Esophagus (tissue), 2 donors: ENCODE measurements around the gene NAPG. TPM values are rescaled to one million over a fixed set of nuclear protein-coding genes. Genes with fewer than 3 reads are reported as not detected.
"Not testable (repeated sequence)": the region's sequence is repeated elsewhere in the genome, so short reads cannot be mapped to it uniquely, and the experiment has no call there.

Source experiments
- H3K27ac ChIP-seq, 2 donors: one replicate each; pipeline ENCODE4 v1.5.1; 2013; ENCODE audit warnings: low read depth in 2 of 2, mild to moderate bottlenecking in 2 of 2, inconsistent platforms in 1 of 2, low read length in 1 of 2, moderate library complexity in 1 of 2
- H3K27me3 ChIP-seq, 2 donors: one replicate each; pipeline ENCODE4 v1.6.1; 2013; ENCODE audit warnings: low read length in 2 of 2, control low read depth in 1 of 2, mild to moderate bottlenecking in 1 of 2; ENCODE audit not compliant: insufficient read depth in 2 of 2, control insufficient read depth in 1 of 2
- H3K36me3 ChIP-seq, 2 donors: one replicate each; pipeline ENCODE4 v1.6.1; 2013; ENCODE audit warnings: low read length in 1 of 2; ENCODE audit not compliant: control insufficient read depth in 2 of 2, insufficient read depth in 2 of 2
- H3K4me1 ChIP-seq, 2 donors: one replicate each; pipeline ENCODE4 v1.6.1; 2013; ENCODE audit warnings: low read length in 1 of 2; ENCODE audit not compliant: control insufficient read depth in 2 of 2, insufficient read depth in 2 of 2
- H3K4me3 ChIP-seq, 2 donors: one replicate each; pipeline ENCODE4 v1.5.1; 2013; ENCODE audit warnings: low read length in 2 of 2, mild to moderate bottlenecking in 2 of 2, low read depth in 1 of 2, moderate library complexity in 1 of 2
- H3K9me3 ChIP-seq, 2 donors: one replicate each; pipeline ENCODE4 v1.6.1; 2013; ENCODE audit warnings: mild to moderate bottlenecking in 2 of 2, low read depth in 1 of 2, low read length in 1 of 2, moderate library complexity in 1 of 2; ENCODE audit not compliant: control insufficient read depth in 2 of 2, insufficient read depth in 1 of 2
- WGBS, 2 donors: extraction: QIAGEN DNeasy Blood & Tissue Kit; methylation state at CpG; one replicate each; pipeline ENCODE4 v1.1.7; 2013; 5-methylcytosine and 5-hydroxymethylcytosine counted together
- polyA plus RNA-seq, 2 donors: library from polyadenylated mRNA; stranded (reverse); fragments of 200-250 nt; gene quantifications; one replicate each; pipeline ENCODE4 v1.2.3, GENCODE V29; 2013
- donor health status: healthy with polysubstance abuse.
- donor health status: Bipolar disorder and iron deficiency.

NAPG gene
- polyA plus RNA-seq, 2 donors = 12.4 to 13.2 TPM

DNA sequence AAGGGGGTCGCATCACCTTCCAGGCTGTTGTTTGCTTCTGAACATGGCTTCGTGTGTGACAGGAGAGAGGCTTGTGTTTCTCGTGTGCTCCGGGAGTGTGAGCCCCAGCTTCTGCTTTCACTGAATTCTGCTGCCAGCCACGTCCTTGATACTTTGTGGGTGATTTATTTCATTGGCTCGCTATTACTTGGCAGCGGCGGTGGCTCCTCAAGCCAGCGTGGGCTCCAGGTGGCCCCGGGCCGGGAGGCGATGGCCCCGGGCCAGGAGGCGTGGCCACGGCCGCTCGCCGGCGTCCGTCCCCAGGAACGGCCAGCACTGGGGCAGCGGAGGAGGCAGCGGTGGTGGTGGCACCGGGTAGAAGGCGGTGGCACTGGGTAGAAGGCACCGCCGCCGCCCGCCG, 63.1 kb downstream of the NAPG start:
- no peaks in the 10 kb centered on the region for H3K4me1 ChIP-seq
- H3K4me3 ChIP-seq = no peak overlapping the region
- no peaks in the 10 kb centered on the region for H3K36me3 ChIP-seq
- 90 to 95% methylated on average over 30 of the region's 30 CpGs for WGBS, 2 donors
- no peaks in the 10 kb centered on the region for H3K27me3 ChIP-seq
- H3K9me3 ChIP-seq = no peaks in the 10 kb centered on the region
- no peak overlapping the region for H3K27ac ChIP-seq

DNA sequence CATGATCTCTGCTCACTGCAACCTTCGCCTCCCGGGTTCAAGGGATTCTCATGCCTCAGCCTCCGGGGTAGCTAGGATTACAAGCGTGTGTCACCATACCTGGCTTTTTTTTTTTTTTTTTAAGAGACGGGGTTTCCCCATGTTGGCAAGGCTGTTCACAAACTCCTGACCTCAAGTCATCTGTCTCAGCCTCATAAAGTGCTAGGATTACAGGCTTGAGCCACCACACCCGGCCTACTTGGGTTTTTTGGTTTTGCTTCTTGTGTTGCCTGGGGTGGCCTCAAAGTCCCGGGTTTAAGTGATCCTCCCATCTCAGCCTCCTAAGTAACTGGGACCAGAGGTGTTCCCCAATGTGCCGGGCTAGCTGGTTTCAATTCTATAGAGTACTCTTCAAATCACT, 64.6 kb downstream of the NAPG start:
- 74 to 78% methylated on average over 8 of the region's 8 CpGs for WGBS, 2 donors
- Histone ChIP-seq H3K36me3 (no peaks in the 10 kb centered on the region), H3K9me3 (no peaks in the 10 kb centered on the region), H3K4me1 (no peaks in the 10 kb centered on the region), H3K27me3 (no peaks in the 10 kb centered on the region), H3K27ac (no peak overlapping the region), H3K4me3 (no peak overlapping the region)

DNA sequence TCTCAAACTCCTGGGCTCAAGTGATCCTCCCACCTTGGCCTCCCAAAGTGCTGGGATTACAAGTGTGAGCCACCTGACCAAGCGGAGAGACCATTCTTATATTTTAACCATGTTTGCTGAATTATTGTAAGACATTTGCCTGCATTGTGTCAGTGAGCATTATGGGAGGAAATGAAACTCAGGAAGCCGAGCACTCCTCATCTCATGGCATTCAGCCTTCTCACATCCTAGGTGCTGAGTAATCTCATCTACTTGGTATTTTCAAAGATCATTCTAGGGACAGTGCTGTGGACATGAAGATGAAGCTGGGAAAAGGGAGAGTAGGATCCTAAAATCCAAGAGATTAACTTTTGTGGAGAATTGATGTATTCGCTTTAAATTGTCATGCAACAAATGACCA, 66.1 kb downstream of the NAPG start:
- H3K36me3 ChIP-seq = no peaks in the 10 kb centered on the region
- H3K4me1 ChIP-seq = no peaks in the 10 kb centered on the region
- H3K27ac ChIP-seq = no peak overlapping the region
- no peaks in the 10 kb centered on the region for H3K27me3 ChIP-seq
- no peaks in the 10 kb centered on the region for H3K9me3 ChIP-seq
- 88 to 89% methylated on average over 3 of the region's 3 CpGs for WGBS, 2 donors
- H3K4me3 ChIP-seq = no peak overlapping the region

DNA sequence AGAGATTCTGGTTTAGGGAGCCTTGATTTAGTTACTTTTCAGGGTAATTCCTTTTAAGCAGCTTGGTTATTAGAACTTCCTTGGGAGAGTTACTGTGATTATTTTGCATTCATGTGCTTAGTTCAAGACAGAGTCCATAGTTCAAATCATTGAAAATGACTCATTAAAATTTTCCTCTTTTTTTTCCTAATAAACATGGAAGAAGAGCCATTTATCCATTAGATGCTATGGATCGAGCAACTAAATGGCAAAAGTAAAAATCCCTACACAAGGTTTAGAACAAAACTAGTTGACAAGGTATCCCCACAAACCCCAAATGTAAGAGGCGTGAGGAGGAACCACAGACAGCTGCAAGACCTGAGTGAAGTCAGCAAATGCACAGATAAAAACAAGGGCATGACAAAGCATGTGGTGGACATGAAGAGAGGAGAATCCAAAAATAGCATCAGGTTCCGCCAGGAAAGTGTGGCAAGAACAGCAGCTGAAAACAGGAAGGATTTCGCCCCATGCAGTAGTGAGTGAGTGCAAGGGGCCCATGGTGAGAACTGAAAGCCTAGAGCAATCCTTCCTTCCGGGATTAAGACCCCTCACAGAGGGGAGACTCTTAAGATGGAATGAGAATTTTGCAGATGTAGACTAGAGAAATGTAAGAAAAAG, 67.7 kb downstream of the NAPG start:
- not testable (repeated sequence) for H3K9me3 ChIP-seq, H3K27me3 ChIP-seq, H3K4me3 ChIP-seq, H3K27ac ChIP-seq, H3K36me3 ChIP-seq, H3K4me1 ChIP-seq
- 77 to 81% methylated on average over 5 of the region's 5 CpGs for WGBS, 2 donors

- not testable (repeated sequence) for H3K36me3 ChIP-seq, H3K27ac ChIP-seq, H3K27me3 ChIP-seq, H3K4me3 ChIP-seq, H3K9me3 ChIP-seq, H3K4me1 ChIP-seq
- WGBS, 2 donors = 65 to 67% methylated on average over 3 to 4 of the region's 4 CpGs
Observed at GRCh38 chr18:10595917-10596316, 70.1 kb downstream of the NAPG start.

- H3K9me3 ChIP-seq, H3K36me3 ChIP-seq, H3K27me3 ChIP-seq, H3K27ac ChIP-seq, H3K4me1 ChIP-seq, H3K4me3 ChIP-seq: not testable (repeated sequence)
- WGBS, 2 donors = 76 to 85% methylated on average over 4 of the region's 4 CpGs
Observed at GRCh38 chr18:10597695-10598094, 71.9 kb downstream of the NAPG start.

DNA sequence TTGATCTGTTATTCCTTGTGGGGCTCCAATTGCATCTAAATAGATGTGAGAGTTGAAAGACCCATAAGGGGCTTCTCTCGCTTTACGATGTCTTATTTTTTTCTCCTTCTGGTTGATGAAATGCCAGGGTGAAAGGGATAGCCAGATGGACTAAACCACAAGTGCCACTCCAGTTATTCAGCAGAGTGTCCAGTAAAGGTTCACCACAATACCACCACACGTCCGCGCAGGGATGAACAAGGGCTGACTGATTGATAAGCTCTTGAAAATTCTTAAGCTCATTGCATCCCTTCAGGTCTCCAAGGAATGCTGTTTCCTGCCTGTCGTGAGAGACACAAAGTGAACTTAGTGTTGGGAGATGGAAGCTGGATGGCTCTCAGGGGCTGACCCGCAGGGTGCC, 74.9 kb downstream of the NAPG start:
- H3K27ac ChIP-seq, H3K9me3 ChIP-seq, H3K27me3 ChIP-seq, H3K36me3 ChIP-seq, H3K4me3 ChIP-seq, H3K4me1 ChIP-seq: not testable (repeated sequence)
- WGBS, 2 donors = 86 to 90% methylated on average over 7 of the region's 7 CpGs

Other genes starting within 250 kb of the NAPG start
- 10 to 100 TPM; 16.2 to 43.1 TPM for gene APCDD1, start 71.4 kb upstream of the NAPG start, polyA plus RNA-seq